HG03064 (cell line): ENCODE data around the gene MIA3.

ENCODE experiments used
- ATAC-seq: cut with Tn5 transposase; IDR thresholded peaks from one replicate; pipeline ENCODE4 v1.9.1; 2021; ENCODE audit warnings: low read depth; ENCODE audit not compliant: unreplicated experiment

MIA3 gene

GRCh38 chr1:222617367-222617951, 438 bp upstream of the MIA3 start:
- ATAC-seq, result peak; percentile 66

DNA sequence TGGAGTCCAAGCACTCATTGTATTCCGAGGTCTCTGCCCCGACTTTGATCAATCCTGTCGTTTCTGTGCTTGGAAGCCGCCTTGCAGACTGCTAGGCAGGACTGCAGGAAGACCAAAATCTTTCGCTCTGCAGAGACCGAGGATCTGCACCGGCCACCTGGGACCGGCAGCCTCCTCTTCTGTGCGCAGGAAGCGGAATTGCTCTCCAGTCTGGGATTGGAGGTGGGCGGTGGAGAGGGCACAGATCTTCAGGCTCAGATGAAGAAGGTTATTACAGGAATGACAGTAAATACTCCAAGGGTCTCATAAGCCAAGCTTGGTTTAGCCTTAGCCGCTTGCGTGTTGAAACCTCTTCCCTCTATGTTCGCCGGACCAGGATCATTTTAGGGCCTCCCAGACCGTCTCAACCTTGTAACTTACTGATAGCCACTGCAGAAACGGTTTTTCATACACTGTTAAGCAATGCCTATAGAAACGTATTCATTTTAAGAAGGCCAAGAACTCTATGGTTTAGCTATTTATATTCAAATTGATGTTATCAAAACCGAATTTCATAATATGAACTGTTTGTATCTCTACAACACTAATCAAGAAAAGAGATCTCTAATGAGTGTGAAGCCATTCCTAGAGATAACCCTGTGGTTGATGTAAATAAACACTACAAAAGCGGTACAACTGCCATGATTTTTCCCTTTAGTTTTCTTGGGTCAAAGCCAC, 1.1 kb downstream of the MIA3 start:
- no peak for ATAC-seq

DNA sequence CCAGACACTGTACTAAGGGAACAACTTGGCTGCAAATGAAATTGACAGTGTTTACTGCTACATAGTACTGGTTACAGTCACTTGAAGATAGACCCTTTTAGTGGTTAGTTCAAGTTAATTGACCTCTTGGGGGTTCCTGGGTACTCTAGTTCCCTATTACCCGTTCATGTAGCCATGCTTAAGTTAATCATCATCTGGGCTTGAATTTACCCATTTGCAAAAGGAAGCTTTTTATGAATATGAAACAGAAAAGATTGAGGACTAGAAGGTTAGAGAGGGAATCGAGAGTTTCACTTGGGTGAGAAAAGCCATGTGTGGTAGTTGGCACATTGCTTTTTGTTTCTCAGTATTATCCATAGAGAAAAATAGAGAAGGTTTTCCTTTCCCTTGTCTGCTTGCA, 2.7 kb downstream of the MIA3 start:
- peak; percentile 39 for ATAC-seq

DNA sequence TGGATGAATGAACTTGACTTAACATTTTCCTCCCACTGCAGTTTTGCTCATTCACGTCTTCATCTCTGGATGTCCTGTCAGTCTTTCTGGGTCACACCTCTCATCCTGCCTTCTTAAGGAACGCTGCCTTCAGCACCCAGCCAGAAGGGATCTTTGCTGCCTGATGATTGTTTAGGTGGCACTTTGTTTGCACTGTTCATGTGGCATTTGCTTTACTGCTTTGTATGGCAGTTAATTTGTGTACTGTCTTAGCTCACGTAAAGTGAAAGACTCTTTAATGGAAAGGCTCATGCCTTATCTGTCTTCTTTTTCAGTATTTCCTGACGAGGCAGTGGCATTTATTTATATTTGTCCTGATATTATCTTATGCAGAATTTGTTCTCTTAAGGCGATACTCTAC, 4.9 kb downstream of the MIA3 start:
- no peak for ATAC-seq

GRCh38 chr1:222623458-222623857, 5.6 kb downstream of the MIA3 start:
- no peak for ATAC-seq

DNA sequence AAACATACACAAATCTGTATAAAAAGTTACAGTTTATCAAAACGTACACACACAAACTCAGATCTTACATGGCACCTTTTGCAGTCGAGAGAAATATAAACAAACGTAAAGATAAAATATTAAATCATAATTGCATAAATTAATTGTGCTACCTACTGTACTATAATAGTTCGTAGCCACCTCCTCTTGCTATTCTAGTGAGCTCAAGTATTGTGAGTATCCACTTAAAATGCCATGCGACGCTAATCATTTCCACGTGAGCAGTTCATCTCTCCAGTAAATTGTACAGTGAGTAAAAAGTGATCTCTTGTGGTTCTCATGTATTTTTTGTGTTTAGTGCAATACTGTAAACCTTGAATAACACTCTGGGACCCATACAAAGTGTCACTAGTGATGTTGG, 6.3 kb downstream of the MIA3 start:
- no peak for ATAC-seq

- ATAC-seq, result no peak
These were observed 9.3 kb downstream of the MIA3 start for GRCh38 chr1:222627232-222627631.

- no peak for ATAC-seq
These were observed 12.1 kb downstream of the MIA3 start for GRCh38 chr1:222629921-222630535.

- ATAC-seq, result no peak
These were observed 13.8 kb downstream of the MIA3 start for GRCh38 chr1:222631611-222632208.

DNA sequence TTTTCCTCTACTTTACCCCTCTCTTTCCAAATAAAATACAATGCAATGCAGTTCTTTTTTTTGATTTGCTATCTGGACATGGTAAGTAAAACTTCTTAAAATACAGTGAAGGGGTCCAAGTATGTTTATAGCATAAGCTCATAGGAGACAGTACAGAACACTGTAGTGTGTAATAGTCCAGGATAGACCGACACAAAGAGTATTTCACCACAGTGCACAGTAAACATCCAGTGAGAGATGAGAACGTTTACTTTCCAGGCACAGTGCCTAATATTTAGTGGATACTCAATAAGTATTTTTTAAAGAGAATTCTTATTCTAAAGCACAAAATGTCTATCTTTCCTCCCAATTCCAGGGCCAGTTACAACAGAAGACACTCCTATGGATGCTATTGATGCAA, 14.9 kb downstream of the MIA3 start:
- no peak for ATAC-seq

DNA sequence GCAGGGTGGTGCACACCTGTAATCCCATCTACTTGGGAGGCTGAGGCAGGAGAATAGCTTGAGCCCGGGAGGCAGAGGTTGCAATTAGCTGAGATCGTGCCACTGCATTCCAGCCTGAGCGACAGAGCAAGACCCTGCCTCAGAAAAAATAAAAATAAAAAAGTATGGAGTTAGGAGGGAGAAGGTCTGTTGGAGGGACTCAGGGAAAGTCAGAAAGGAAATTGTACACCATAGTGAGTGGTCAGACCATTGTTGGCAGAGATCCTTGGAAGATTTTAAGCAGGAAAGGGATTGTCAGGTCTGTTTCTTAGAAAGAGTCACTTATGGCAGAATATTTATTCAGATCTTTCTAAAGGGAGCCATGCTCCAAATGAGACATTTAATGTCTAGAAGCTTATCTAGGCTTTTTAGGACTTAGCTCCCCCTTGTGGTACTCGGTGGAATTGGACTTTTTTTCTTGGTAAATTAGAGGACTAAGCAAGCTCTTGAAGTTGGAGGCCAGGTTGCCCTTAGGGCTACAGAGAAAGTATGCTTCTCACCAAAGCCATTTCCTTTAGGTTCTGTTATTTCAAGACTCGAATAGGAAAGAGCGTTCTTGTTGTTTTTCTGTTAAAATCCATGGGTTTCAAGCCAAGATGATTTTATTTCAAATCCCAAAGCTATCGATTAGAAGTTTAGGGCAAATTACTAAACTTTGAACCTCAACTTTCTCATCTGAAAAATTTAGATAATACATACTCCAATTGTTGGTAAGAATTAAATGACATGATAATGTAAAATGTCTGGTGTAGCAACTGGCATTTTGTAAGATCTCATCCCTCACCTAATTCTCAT, 16.5 kb downstream of the MIA3 start:
- ATAC-seq, result no peak

DNA sequence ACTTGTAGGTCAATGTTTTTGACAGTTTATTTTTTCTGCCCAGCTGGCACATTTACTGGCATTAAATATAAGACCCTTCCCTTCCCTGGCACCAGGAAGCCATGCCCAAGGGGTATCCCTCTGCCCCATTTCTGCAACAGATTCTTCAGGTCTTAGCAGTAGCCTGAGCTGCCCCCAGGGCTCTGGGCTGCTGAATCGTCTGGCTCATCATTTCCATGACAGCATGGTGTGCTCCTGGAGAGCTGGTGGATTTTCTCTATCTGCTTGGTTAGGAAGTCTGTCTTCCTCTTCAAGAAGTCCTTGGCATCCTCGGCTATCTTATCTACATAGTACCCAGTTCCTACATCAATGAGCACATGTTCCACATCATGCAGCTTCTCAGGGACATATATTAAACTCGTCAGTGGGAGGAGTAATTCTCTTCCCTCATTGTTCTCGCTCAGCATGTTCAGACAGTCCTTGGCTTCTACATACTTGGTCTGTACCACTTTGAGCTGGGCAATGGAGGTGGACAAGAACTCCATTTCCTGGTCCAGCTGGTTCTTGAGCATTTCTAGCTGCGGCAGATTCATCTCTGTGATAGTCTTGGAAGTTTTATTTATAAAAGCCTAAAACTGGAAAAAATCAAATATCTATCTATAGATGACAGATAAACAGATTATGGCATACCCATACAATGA, 23.5 kb downstream of the MIA3 start:
- no peak for ATAC-seq

- no peak for ATAC-seq
These were observed 24.6 kb downstream of the MIA3 start for GRCh38 chr1:222642468-222642867.

- ATAC-seq, result no peak
These were observed 25.7 kb downstream of the MIA3 start for GRCh38 chr1:222643606-222643937.

DNA sequence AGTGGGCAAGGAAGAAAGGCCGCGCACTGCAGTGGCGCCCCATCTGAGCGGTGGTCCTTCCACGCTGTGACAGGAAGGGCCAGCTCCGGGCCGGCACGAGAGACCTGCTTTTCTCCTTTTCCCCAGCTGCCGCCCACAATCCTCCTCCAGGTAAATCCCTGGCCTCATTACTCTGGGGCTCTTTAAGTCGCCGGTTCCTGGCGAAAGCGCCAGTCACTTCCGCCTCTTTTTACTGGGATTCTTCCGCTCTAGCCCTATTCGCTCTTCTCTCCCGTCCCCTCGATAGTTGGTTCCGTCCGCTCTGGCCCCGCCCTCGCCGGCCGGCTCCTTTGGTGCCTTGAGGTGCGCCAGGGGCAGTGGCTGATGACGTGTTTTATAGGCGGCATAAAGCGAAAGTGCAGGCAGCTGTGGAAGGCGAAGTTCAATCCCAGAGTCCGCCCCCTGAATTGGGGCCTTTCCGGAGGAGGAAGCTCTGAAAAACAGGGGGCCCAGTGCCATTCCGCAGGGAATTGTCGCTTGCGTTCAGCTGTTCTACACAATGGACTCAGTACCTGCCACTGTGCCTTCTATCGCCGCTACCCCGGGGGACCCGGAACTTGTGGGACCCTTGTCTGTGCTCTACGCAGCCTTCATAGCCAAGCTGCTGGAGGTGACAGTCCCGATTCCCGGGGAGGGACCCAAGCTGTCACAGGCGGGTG, 26.2 kb downstream of the MIA3 start:
- peak; percentile 97 for ATAC-seq

GRCh38 chr1:222644636-222644980, 26.7 kb downstream of the MIA3 start:
- ATAC-seq, result no peak

GRCh38 chr1:222652676-222653075, 34.8 kb downstream of the MIA3 start:
- no peak for ATAC-seq

DNA sequence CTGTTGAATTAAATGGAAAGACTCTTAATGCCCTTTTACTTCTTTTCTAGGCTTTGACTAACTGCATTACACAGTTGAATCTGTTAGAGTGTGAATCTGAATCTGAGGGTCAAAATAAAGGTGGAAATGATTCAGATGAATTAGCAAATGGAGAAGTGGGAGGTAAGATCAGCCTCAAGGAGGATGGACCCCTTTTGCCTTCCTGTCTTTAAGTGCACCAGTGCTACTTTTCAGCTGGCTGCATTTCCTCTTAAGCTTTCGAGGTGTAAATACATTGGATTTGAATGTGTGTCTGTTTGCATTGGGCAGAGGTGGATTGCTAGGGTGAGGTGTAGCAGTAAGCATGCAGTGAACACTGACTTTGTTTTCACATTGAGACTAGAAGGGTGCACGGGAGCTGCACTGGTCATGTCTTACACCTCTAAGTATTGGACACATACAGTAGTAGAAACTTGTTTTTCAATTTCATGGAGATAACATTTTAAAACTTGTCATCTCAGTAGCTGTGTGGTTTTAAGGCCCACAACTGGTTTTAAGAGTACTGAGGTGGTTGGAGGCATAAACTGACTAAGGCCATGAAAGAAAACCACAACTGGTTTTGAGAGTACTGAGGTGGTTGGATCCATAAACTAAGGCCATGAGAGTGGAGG, 35.4 kb downstream of the MIA3 start:
- ATAC-seq, result peak; percentile 80

- ATAC-seq, result peak; percentile 89
These were observed 37.0 kb downstream of the MIA3 start for GRCh38 chr1:222654849-222655248.
